Stimulated activated CD4-positive, alpha-beta T cell treated with anti-CD3 and anti-CD28 coated beads, Interleukin-12 subunit alpha, Interleukin-12 subunit beta, amount 100 ng/mL, for 48 hours (primary cell): Measurements from ENCODE around the gene SSU72.
"Not testable (repeated sequence)": the region's sequence is repeated elsewhere in the genome, so short reads cannot be mapped to it uniquely, and the experiment has no call there.

Experiments
- DNase-seq, 3 donors: peaks; one replicate each; pipeline ENCODE4 v3.0.0-alpha.2; 2020; ENCODE audit warnings: low read depth in 2 of 3, low spot score in 1 of 3

SSU72 gene

DNA sequence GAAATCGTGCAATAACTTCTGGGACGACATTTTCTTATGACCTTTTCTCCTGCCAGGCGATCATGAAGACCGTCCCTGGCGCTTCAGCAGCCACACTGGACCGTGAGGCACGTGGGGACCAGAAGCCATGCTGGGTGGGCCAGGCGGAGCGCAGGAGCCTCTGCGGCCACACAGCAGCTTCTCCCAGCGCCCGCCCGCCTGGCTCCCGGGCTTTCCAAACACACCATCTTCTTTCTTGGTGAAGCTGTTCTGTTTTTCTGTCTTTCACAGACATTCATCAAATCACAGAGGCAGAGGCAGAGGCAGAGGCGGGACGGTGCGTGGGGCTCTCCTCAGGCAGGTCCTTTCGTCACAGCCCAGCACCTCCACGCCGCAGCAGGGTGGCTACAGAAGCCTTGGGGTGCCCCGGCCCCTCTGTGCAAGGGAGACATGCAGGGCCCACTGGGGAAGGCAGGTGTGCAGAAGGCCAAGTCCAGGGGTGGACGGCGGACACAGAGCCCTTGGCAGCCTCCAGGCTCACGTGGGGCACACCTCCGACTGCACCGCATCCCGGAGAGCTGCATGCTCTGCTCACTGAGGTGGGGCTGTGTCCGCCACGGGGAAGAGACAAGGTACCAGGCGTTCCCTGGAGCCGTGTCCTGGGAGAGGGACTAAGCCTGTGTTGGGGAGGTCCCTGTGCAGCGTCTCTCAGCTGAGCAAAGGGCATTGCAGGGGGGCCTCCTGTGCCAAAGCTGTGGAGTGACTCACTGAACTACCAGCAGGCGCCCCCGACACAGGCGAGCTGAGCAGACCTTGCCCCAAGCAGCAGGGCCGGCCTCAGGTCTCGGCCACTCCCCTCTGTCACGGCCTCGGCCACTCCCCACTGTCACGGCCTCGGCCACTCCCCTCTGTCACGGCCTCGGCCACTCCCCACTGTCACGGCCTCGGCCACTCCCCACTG is 31.6 kb downstream of the SSU72 start:
- no peak for DNase-seq

DNA sequence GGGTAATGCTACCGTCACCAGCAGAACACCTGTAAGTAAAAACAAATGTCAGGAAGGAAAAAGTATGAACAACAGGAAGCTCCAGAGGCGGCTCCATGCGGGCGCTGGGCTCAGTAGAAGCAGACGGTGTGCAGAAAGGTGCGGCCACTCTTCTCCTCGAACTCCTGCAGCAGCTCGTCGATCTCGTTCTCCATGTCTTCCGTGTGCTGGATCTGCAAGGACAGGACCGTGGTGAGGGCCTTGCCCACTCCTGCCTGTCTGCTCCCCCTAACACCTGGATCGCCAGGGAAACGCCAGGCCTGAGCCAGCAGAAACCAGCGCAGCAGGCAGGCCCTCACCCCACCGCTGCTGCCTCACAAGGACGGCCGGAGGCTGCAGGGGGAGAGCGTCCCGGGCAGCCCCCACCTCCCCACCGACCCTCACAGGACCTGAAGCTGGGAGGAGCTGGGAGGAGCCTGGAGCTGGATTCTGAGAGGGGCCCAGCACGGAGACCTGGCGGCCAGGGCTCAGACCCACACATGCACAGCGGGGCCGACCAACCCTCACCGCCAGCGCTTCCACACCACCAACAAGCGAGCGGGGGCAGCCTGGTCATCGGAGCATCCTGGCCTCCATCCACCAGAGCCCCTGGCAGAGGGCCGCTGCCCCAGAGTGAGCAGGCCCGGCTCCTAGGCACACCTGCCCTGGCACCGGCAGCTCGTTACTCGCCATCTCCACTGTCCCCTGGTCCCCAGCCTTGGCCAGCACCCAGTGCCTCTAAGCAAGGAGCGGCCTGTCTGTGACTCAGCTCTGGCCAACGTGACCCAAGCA is 32.5 kb downstream of the SSU72 start:
- no peak for DNase-seq

DNA sequence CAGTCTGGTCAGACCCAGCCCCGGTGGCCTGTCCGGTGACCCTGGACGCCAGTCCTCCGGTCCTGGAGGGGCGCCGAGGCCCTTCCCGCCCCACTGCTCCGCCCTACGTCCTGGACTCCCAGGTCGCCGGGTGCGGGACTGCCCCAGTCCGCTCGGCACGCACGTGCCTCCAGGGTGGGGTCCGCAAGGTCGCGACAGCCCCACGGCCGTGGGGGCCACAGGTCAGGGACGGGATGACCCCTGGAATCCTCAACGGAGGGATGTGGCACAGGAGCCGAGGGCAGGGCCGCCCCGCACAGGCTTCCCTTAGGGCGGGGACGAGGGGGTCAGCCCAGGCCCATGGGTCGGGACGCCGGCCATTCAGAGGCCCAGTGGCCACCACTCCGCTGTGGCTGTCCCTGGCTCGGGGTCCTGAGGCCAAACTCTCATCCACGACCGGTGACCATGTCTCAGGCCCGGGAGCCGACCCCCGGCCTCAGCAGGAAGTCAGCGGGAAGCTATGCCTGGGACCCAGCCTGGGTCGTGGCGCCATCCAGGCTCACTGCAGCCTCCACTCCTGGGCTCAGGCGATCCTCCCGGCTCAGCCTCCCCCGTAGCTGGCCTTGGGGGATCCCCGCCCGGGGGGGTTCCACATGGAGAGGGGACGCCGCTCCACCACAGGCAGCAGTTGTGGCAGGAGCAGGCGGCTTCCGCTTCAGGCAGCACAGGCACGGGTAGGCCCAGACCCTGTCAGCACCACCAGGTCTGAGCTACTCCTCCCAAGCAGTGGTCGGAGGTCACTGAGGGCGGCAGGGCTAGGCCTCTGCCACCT is 33.6 kb downstream of the SSU72 start:
- no peak for DNase-seq

DNA sequence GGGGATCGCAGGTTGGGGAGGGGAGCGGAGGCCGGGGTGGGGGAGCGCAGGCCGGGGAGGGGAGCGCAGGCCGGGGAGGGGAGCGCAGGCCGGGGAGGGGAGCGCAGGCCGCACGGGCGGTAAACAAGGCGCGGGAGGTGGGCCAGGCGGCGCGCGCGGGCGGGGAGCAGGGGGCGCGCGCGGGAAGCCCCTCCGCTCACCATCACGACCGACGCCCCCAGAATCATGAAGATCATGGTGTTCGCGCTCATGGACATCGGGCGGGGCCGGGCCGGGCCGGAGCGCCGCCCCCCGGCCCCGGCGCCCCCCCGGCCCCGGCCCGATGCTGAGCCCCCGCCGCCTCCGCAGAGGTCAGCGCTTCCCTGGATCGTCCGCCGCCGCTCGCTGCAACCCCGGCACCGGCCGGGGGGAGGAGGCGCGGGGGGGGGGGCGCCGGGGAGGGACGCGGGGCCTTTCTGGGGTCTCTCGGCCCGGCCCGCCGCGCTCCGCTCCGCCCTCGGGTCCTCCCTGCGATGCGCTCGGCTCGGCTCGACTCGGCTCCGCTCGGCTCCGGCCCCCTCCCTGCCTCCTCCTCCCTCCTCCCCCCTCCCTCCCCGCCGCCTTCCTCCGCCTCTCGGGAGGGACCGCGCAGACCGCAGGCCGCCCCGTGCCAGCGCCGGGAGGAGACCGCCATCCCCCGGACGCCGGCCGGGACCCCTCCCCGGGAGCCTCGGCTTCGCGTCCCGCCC is 34.4 kb downstream of the SSU72 start, which contains the start of gene TMEM240:
Gene TMEM240, minus strand, starts transcription at position 535 of the 728 bp plus-strand sequence. Its CDS starts 278 bp downstream, at position 257.
- DNase-seq: peak; percentile 23 to 42 (median 37)

DNA sequence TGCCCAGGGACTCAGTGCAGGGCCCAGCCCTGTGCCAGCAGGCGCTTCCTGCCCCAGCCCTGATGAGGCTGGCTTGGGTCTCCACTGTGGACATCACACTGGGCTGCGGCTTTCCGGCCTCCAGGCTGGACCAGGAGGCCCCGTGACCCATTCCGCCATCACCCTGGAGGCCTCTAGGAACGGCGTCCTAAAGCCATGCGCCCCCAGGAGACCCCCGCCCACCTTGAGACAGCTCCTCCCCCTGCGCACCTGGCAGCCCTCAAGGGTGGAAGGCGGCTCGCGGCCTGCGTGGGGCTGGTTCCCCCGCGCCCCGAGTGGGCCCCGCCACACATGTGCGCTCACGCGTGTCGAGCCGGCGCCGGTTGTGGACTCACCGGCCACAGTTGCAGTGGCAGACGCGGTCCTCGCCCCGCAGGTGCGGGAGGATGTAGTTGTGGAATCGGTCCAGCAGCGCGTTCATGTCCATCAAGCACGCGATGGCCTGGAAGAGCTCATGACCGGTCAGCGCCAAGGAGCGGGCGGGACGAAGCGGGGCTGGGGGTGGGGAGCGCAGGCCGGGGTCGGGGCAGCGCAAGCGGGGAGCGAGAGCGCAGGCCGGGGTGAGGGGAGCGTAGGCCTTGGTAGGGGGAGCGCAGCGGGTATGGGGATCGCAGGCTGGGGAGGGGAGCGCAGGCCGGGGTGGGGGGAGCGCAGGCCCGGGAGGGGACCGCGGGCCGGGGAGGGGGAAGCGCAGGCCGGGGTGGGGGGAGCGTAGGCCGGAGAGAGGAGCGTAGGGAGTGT is 35.2 kb downstream of the SSU72 start:
- no peak for DNase-seq

DNA sequence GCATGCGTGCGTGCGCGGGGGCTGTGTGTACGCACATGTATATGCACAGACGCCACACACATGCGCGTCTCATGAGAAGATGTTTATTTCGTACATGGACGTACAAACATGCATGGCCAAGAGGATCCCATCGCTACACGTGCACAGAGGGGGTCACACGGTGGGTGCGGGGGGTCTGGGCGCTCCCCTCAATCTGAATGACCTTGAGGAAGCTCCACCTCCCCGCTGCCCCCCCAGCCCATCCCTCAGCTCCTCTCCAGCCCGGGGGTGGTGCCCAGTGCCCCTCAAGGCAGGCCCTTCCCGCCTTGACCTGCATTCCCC is 35.7 kb downstream of the SSU72 start:
- DNase-seq: no peak

DNA sequence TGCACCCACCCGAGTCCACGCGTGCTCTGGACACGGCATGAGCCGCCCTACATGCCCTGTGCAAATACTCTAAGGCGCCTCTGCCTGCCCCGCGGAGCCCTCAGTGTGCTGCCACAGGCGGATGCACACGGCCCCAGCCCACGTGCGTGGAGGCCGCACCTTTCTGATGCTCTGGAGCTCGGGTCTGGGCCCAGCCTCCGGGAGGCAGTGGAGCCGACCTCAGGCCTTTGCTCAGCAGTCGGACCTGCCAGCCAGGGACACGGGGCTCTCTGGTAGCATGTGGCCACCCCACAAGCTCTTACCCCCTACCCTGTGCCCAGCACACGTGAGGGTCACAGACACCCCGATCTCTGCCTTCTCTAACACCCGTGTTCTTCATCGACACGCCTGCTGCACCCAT is 36.3 kb downstream of the SSU72 start:
- DNase-seq: no peak

DNA sequence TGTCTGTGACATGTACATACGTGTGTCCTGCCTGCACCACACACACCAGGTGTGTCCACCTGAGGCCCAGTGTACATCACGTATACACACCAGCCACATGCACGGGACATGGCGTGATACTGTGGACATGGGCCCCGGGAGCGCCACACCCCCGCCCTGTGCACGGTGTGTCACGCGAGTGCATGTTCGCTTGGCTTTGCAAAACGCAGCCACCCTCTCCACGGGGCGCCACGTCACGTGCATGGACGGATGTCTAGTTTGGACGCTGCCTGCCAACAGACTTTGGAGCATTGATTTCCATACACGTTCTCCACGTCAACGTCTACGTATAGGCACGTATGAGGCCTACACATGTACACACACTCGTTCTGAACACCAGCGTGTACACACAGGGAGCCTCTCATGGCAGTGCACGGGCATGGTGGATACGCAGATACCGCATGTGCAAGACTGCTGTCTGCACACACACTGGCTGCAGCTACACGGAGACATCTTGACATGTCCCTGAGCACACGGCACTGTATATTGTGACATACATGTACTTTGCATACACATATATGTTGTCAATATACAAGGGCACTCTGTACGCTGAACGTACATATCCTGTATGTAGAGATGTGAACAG is 36.9 kb downstream of the SSU72 start:
- no peak for DNase-seq

DNA sequence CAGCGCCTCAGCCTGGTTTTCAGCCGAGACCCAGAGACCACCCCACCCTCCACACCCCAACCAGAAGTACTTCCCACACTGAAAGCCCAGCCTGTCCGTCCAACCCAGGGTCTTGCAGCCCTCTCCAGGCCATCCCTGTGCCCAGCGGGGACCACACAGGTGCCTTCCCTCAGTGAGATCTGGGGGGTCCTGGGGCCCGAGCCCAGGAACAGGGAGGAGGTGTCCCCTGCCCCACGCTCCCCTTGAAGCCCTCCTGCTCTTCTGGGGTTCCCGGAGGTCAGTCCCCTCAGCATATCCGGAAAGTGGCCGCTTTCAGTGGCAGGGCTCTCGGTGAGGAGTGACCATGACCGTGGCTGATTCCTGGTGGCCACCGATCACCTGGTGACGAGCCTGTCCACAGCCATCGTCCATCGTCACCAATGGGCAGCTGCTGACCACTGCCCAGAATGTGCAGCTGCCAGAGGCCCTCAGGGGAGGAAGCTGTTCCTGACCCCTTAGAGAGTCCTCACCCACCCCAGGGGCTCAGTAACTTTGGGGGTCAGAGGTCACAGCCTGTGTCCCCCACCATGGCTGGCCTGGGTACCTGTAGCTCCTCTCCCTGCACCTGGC is 37.6 kb downstream of the SSU72 start:
- no peak for DNase-seq

DNA sequence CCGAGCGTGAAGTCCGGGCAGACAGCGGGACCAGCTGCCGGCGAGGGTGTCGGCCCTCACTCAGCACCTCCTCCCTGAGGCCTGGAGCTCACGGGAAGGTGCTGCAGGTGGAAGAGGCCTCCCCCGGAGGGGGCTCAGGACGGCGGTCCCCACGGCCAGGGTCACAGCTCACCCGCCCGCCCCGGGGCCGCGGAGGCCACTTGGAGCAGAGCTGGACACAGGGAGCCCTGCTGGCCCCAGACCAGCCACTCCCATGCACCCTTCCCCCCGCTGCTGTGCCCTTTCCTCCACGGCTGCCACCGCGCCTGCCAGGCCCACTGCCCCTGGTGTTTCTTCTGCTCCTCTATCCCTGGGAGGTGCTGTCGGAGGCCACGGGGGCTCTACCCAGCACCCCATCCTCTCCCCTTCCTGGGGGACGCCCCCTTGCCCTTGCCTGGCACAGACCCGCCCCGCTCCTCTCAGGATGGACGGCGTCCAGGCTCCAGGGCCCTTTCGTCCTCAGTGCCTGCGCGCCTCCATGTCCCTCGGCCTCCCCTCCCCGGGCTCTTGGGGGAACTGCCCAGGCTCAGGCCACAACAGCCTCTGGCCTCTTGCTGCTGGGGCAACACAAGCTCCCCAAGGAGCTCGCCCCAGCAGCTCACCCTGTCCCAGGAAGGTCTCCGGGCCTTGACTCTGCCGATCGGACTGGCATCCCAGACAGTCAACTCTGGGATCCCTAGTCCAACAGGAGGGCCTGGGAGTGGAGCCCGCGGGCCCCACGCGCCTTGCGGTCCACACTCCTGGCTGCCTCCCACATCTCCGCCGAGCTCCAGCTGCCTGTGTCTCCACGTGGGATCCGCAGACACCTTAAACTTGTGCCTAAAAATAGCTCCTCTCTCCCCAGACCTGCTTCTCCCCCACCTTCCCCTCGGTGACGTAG is 38.4 kb downstream of the SSU72 start:
- no peak for DNase-seq

DNA sequence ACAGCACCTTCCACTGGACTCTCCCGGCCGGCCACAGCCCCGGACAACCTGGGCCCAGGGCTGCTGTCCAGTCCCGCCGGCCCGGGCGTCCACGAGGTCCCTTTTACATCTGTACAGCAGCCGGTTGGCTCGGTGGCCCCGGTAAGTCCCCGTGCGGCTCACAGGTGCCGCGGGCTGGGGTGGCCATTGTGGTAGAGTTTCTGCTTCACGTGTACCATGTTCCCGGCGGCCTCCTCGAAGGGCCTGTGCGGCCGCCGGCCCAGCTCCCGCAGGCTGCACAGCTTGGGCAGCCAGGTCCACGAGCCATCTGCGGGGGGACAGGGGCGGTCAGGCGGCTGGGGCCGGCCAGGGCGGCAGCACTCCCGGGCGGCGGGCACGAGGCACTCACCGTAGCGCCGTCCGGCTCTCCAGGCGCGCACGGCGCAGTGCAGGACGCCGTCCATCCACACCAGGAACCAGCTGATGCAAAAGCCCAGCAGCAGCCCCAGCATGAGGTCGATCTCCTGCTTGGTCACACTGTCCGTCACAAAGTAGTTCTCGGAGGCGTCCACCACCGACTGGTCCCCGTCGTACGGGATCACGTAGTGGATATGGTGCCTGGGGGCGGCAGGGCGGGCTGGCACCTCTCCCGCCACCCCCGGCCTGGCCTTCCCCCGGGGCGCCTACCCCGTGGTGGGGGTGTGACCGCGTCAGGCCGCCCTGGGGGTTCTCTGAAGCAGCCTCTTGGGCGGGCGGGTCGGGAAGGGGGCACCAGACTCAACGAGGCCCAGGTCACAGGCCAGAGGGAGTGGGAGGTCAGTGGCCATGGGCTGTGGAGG is 39.3 kb downstream of the SSU72 start:
- no peak for DNase-seq

DNA sequence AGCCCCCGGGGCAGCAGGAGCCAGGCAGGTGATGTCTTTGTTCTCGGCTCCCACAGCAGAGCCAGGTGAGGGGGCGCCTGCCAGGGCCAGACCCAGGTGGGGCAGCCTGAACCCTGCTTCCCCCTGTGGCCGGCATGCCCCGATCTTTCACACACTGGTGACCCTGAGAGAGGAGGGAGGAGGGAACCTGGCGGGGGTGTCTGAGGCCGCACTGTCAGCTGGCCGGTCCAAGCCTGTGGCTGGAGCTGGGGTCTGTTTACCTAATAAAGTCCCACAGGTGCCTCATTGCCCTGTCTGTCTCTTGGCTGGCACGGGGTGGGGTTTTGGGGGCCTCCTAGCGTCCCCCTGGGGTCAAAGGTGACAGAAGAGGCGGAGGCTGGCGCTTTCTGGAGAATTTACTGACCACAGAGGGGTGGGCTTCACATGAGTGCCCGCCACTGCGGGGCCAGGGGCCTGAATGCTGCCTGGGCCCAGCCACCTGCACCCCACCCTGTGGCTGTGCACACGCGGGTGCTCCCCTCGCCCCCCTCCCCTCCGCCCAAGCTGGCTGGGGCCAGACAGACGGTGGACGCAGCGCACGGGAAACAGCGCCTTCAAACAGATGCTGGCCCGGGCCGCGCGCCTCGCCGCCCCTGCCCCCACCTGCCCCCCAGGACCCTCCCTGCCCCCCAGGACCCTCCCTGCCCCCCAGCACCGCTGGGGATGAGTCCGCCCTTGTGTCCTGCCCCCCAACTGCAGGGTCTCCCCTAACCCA is 40.1 kb downstream of the SSU72 start:
- no peak for DNase-seq

DNA sequence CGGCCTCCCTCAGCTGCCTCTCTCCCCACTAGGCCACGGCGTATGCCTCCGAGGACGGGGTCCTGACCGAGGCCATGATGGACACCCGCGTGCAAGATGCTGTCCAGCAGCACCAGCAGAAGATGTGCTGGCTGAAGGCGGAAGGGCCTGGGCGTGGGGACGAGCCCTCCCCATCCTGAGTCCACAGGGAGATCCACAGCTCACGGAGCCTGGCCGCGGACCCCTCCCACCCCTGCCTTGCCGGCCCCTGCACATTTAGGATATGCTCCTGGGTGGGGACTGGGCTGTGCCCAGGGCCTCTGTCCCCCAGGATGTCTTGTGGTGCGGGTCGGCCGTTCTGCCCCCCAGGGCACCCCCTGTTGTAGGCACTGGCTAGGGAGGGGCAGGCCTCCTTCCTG is 40.8 kb downstream of the SSU72 start:
- DNase-seq: not testable (repeated sequence)

DNA sequence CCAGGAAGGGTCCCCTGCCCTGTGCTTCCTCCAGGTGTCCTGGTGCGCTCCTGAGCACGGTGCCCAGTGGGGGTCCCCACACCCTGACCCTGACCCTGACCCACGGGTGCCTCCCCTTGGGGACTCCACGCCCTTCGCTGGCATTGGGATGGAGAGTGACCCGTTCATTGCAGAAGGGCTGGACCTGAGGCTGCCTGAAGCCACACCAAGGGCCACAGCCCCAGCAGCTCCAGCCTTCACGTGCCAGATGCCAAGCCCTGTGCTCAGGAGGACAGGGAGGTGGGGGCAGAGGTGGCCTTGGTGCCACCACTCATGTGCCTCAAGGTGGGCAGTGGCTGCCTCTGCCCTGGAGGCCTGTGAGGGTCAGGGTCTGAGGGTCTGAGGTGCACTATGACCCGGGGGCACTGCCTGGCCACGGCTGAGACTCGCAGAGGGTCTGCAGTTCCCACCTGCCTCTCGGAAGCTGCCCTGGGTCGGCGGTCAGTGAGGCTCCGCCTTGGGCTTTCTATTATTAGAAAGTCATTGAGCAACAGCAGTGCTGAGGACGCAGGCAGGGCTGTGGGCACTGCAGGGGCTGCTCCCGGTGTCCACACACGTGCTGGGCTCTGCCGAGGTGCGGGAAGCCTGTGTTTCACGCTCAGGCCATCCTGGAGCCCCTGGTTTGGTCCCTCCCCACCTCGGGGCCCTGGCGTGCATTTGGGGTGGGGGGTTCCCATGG is 41.3 kb downstream of the SSU72 start:
- DNase-seq: not testable (repeated sequence)

DNA sequence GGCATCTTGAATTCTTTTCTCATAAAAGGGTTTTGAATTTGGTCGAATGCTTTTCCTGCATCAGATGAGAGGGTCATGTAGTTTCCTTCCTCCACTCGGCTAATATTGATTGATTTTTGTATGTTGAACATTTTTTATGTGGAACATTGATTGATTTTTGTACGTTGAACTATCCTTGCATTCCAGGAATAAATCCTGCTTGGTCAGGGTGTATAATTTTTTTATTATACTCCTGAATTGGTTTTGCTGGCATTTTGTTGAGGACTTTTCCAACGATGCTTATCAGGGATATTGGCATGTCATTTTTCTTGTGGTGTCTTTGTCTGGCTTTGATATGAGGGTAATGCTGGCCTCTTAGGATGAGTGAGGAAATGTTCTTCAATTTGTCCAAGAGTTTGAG is 42.7 kb downstream of the SSU72 start:
- DNase-seq: no peak

DNA sequence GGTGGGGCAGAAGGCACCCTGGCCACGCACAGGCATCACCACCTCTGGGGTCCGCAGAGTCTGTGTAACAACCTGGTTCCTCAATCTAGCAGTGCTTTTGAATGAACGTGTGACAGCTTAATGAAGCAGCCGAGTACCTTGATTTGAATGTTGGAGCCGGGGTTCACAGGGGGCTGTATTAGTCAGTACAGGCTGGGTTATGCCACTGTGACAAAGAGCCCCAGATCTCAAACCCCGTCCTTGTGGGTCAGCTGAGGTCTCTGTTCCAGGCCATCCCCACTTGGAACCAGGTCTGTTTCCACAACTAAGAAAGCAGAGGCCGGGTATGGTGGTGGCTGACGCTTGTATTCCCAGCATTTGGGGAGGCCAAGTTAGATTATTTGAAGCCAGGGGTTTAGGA is 44.7 kb downstream of the SSU72 start:
- DNase-seq: no peak
